GM12878 (cell line): ENCODE measurements around the gene SCYL3. TPM values are rescaled to one million over a fixed set of nuclear protein-coding genes. Genes with fewer than 3 reads are reported as not detected.

ENCODE experiments used
- ATAC-seq: fragments of 200-7000 bp; cut with Tn5 transposase; 3 replicates; pipeline ENCODE4 v1.9.1; 2020; ENCODE audit warnings: mild to moderate bottlenecking, moderate library complexity
- BruUV-seq: library from RNA; stranded (reverse); fragments of 400-500 nt; replicated peaks from 2 replicates; lab custom pipeline; 2021; lab: Mats Ljungman, UMichigan
- CTCF ChIA-PET: fragments of 300-600 bp; sonication (Branson Sonifier 250); formaldehyde crosslinking; extraction: SDS; loops from one replicate; lab custom pipeline; 2021; ENCODE audit warnings: inconsistent platforms; lab: Yijun Ruan, JAX
- POLR2A ChIA-PET: fragments of 350-600 bp; formaldehyde crosslinking; extraction: SDS; loops from one replicate; lab custom pipeline; 2021; ENCODE audit warnings: inconsistent platforms; lab: Charles Lee
- RAD21 ChIA-PET: fragments of 300-600 bp; sonication (Branson Sonifier 250); formaldehyde crosslinking; loops from one replicate; lab custom pipeline; 2023; ENCODE audit warnings: antibody characterized with exemption; ENCODE audit not compliant: unreplicated experiment; lab: Charles Lee
- SMC1A ChIA-PET: fragments of 300-600 bp; sonication (Branson Sonifier 250); formaldehyde crosslinking; loops from one replicate; lab custom pipeline; 2023; ENCODE audit not compliant: unreplicated experiment, uncharacterized antibody; lab: Charles Lee
- DNase-seq: peaks from one replicate; pipeline ENCODE4 v3.0.0-alpha.2; 2011; ENCODE audit warnings: low read depth, low spot score
- FAIRE-seq: peaks from 3 replicates; lab custom pipeline; 2011; peaks lifted over from hg19 to GRCh38; lab: Jason Lieb, UNC
- H2AFZ ChIP-seq: 2 replicates; pipeline ENCODE4 v1.6.0; 2011; ENCODE audit warnings: low read depth, low read length, control low read depth; ENCODE audit not compliant: control insufficient read depth
- H3K27ac ChIP-seq: 2 replicates; pipeline ENCODE4 v1.5.1; 2011; ENCODE audit warnings: control low read depth; ENCODE audit not compliant: control insufficient read depth, insufficient read depth
- H3K27me3 ChIP-seq, 2 experiments: replicated peaks in 1 of 2; 2 replicates each; pipeline versions ENCODE4 v1.6.0 to v1.6.1; 2011; ENCODE audit warnings: low read length in 1 of 2; ENCODE audit not compliant: control insufficient read depth in 2 of 2, insufficient read depth in 2 of 2
- H3K36me3 ChIP-seq, 2 experiments: 2 replicates each; pipeline ENCODE4 v1.5.1; 2011; ENCODE audit warnings: low read length in 1 of 2; ENCODE audit not compliant: control insufficient read depth in 2 of 2, insufficient read depth in 2 of 2
- H3K4me1 ChIP-seq: 2 replicates; pipeline ENCODE4 v1.6.1; 2011; ENCODE audit warnings: mild to moderate bottlenecking, low read length, moderate library complexity, mixed read lengths; ENCODE audit not compliant: control insufficient read depth, insufficient read depth
- H3K4me2 ChIP-seq: 2 replicates; pipeline ENCODE4 v1.6.0; 2011; ENCODE audit warnings: control low read depth; ENCODE audit not compliant: control insufficient read depth, insufficient read depth
- H3K4me3 ChIP-seq: fragments of 200-600 bp; sonication (generic); 2 replicates; pipeline ENCODE4 v1.5.1; 2016
- H3K79me2 ChIP-seq: 2 replicates; pipeline ENCODE4 v1.6.0; 2011; ENCODE audit warnings: low read length; ENCODE audit not compliant: control insufficient read depth, insufficient read depth
- H3K9ac ChIP-seq: 2 replicates; pipeline ENCODE4 v1.8.0; 2011; ENCODE audit warnings: low read length, control low read depth, mixed read lengths; ENCODE audit not compliant: control insufficient read depth, insufficient read depth
- H3K9me3 ChIP-seq: replicated peaks from 3 replicates; pipeline ENCODE4 v1.5.1; 2011; ENCODE audit warnings: mild to moderate bottlenecking, low read length; ENCODE audit not compliant: control insufficient read depth, insufficient read depth
- H4K20me1 ChIP-seq: 2 replicates; pipeline ENCODE4 v1.6.0; 2011; ENCODE audit not compliant: control insufficient read depth, insufficient read depth
- CHD4 ChIP-seq: fragments of 200-600 bp; sonication (generic); IDR thresholded peaks from 2 replicates; pipeline ENCODE4 v1.6.1; 2016; ENCODE audit warnings: mild to moderate bottlenecking
- HCFC1 ChIP-seq: fragments of 150-350 bp; IDR thresholded peaks from 2 replicates; pipeline ENCODE4 v1.6.1; 2014; ENCODE audit warnings: low read length
- HDAC2 ChIP-seq: fragments of 200-600 bp; sonication (generic); IDR thresholded peaks from 2 replicates; pipeline ENCODE4 v1.6.1; 2017
- MEF2A ChIP-seq: IDR thresholded peaks from 2 replicates; pipeline ENCODE4 v1.6.1; 2011; ENCODE audit warnings: low read depth, mild to moderate bottlenecking, low read length, moderate library complexity; ENCODE audit not compliant: insufficient read depth
- MEF2B ChIP-seq: fragments of 450-650 bp; IDR thresholded peaks from 2 replicates; pipeline ENCODE4 v1.6.1; 2018; ENCODE audit warnings: mild to moderate bottlenecking, moderate library complexity; ENCODE audit not compliant: partially characterized antibody, poor library complexity, severe bottlenecking
- MTA2 ChIP-seq: fragments of 450-650 bp; IDR thresholded peaks from 2 replicates; pipeline ENCODE4 v1.6.1; 2016; ENCODE audit warnings: low read depth, mild to moderate bottlenecking, moderate library complexity
- NFYA ChIP-seq: IDR thresholded peaks from 2 replicates; pipeline ENCODE4 v1.6.1; 2011; ENCODE audit warnings: low read depth, mild to moderate bottlenecking, low read length, improper control_type of control experiment, borderline replicate concordance
- NR2C1 ChIP-seq: fragments of 450-650 bp; IDR thresholded peaks from 2 replicates; pipeline ENCODE4 v1.6.1; 2017; ENCODE audit warnings: antibody characterized with exemption, mild to moderate bottlenecking, moderate library complexity
- NR2C2 ChIP-seq: IDR thresholded peaks from 2 replicates; pipeline ENCODE4 v1.6.1; 2011; ENCODE audit warnings: borderline replicate concordance, low read depth; ENCODE audit not compliant: control insufficient read depth, insufficient read length
- RAD21 ChIP-seq: IDR thresholded peaks from 2 replicates; pipeline ENCODE4 v1.6.1; 2011; ENCODE audit warnings: mild to moderate bottlenecking, low read depth, low read length, moderate library complexity; ENCODE audit not compliant: insufficient read depth
- RAD51 ChIP-seq: fragments of 450-650 bp; IDR thresholded peaks from 2 replicates; pipeline ENCODE4 v1.6.1; 2016; ENCODE audit warnings: moderate library complexity, mild to moderate bottlenecking, inconsistent platforms
- RFX5 ChIP-seq: IDR thresholded peaks from 2 replicates; pipeline ENCODE4 v1.6.1; 2011; ENCODE audit warnings: low read depth, low read length, improper control_type of control experiment
- RUNX3 ChIP-seq: IDR thresholded peaks from 2 replicates; pipeline ENCODE4 v1.6.1; 2012; ENCODE audit warnings: low read length, inconsistent platforms
- ZBED1 ChIP-seq: IDR thresholded peaks from 2 replicates; pipeline ENCODE4 v1.6.1; 2016; ENCODE audit warnings: borderline replicate concordance
- ZNF207 ChIP-seq: fragments of 450-650 bp; IDR thresholded peaks from 2 replicates; pipeline ENCODE4 v1.6.1; 2014; ENCODE audit warnings: antibody characterized with exemption, mild to moderate bottlenecking, borderline replicate concordance
- ZNF274 ChIP-seq: IDR thresholded peaks from one replicate; pipeline ENCODE4 v1.8.0; 2011; ENCODE audit not compliant: insufficient read length, insufficient read depth
- WGBS: methylation state at CpG from one replicate; pipeline ENCODE4 v1.1.6; 2016; ENCODE audit warnings: low lambda C conversion rate; ENCODE audit not compliant: insufficient replicate concordance, insufficient coverage; ENCODE audit errors: missing lambda C conversion rate; 5-methylcytosine and 5-hydroxymethylcytosine counted together
- in situ Hi-C: fragments of 300-500 bp; cut with MboI; formaldehyde crosslinking; loops from 9 replicates; pipeline ENCODE4 v1.14.3; 2018; ENCODE audit warnings: mixed read lengths
- intact Hi-C: fragments of 100-400 bp; cut with micrococcal nuclease; formaldehyde crosslinking; loops from one replicate; pipeline ENCODE4 v1.14.2; 2022; ENCODE audit not compliant: unreplicated experiment
- polyA plus RNA-seq, 11 experiments: library from polyadenylated mRNA; depleted of rRNA in 4 of 11; unstranded in 6 of 11; stranded (reverse) in 5 of 11; fragments of >200 nt; fragmentation: Nextera tagmentation in 4 of 11; fragmentation: Illumina TruSeq in 1 of 11; extraction: Ambion mirVana in 4 of 11; extraction: Trizol in 1 of 11; gene quantifications; 1 replicate in 1 of 11; 2 replicates in 10 of 11; pipeline versions ENCODE4 v1.2.1 to v1.2.3, GENCODE V29; 2011 to 2016; ENCODE audit warnings: inconsistent platforms in 2 of 11, missing spikeins in 2 of 11, low read depth in 1 of 11
- total RNA-seq, 4 experiments: library from RNA; depleted of rRNA in 3 of 4; stranded (reverse); fragments of >200 nt in 3 of 4; fragmentation: Illumina TruSeq in 1 of 4; extraction: Trizol in 1 of 4; gene quantifications; 2 replicates each; pipeline versions ENCODE4 v1.2.1 to v1.2.3, GENCODE V29; 2013 to 2021
- TF ChIP-seq, protein P1 (sequence below), 3 experiments: IDR thresholded peaks in 2 of 3; conservative IDR thresholded peaks in 1 of 3; 2 replicates each; pipeline ENCODE4 v1.5.1; 2011; ENCODE audit warnings: low read depth in 3 of 3, low read length in 3 of 3, mild to moderate bottlenecking in 3 of 3, control low read depth in 2 of 3, moderate library complexity in 2 of 3, inconsistent platforms in 1 of 3, mixed read lengths in 1 of 3; ENCODE audit not compliant: control insufficient read depth in 2 of 3, insufficient read depth in 1 of 3; ENCODE audit errors: extremely low read depth in 1 of 3

SCYL3 gene
- total and polyA plus RNA-seq, 10 of the 15 experiments (the other 5 are each of a cell fraction or from before 2014, with no cell fraction given), result 4.3 to 14.3 (median 10.3) TPM

DNA sequence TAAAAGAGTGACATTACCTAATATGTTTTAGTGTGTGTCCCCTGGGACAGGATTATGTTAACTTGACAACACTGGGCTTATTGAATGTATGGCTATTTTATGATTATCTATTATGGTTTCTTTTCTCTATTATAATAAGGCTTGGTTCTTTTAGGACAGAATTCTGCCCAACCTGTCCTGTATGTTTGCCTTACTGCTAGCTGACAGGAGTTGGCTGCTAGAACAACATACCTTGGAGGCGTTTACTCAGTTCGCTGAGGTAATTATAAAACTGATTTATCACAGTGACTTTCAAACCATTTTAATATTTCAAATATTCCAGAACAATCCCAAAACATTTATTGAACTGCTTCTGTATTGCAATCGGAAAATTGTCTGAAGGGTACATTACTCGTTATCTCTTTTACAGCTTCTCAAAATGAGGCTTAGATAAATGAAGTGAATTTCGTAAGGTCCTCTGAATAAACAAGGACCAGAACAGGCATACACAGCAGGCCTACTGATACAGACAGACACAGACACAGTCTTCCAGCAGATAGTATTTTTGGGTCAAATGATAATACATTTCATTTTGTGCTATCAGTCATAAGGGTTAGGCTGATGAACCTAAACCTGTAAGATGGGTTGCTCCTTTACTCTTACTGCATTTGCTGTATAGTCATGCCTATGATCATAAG lies 44.2 kb downstream of the SCYL3 start (continued):
- TF ChIP-seq RUNX3, result no peak
- TF ChIP-seq HCFC1, result no peak
- TF ChIP-seq HDAC2, result no peak
- no peak for TF ChIP-seq RFX5

GRCh38 chr1:169848456-169848855 lies 45.2 kb downstream of the SCYL3 start:
- peaks cover 7 to 44% of the 10 kb centered on the region in 2 experiments for H3K36me3 ChIP-seq
- TF ChIP-seq ZNF274 (no peak), RAD51 (no peak), MTA2 (no peak), RAD21 (no peak), MEF2B (no peak), MEF2A (no peak), CHD4 (no peak), NFYA (no peak), ZNF207 (no peak), ZBED1 (no peak), NR2C1 (no peak), NR2C2 (no peak)
- TF ChIP-seq, protein P1, sequence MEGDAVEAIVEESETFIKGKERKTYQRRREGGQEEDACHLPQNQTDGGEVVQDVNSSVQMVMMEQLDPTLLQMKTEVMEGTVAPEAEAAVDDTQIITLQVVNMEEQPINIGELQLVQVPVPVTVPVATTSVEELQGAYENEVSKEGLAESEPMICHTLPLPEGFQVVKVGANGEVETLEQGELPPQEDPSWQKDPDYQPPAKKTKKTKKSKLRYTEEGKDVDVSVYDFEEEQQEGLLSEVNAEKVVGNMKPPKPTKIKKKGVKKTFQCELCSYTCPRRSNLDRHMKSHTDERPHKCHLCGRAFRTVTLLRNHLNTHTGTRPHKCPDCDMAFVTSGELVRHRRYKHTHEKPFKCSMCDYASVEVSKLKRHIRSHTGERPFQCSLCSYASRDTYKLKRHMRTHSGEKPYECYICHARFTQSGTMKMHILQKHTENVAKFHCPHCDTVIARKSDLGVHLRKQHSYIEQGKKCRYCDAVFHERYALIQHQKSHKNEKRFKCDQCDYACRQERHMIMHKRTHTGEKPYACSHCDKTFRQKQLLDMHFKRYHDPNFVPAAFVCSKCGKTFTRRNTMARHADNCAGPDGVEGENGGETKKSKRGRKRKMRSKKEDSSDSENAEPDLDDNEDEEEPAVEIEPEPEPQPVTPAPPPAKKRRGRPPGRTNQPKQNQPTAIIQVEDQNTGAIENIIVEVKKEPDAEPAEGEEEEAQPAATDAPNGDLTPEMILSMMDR (IDR thresholded peaks at IDR 0.05 in 2 of 3, conservative IDR thresholded peaks at IDR 0.05 in 1 of 3; ENCODE audit: control insufficient read depth in 2 of 3, extremely low read depth in 1 of 3, insufficient read depth in 1 of 3, low read depth in 3 of 3, low read length in 3 of 3), result no peak

More at GRCh38 chr1:169848456-169848855, 45.2 kb downstream of the SCYL3 start:
- intact Hi-C loops, result no loop called here
- 100% methylated on average over 2 of the region's 2 CpGs for WGBS
- no peaks in the 10 kb centered on the region for H3K9me3 ChIP-seq
- ChIA-PET POLR2A (no interaction called here), SMC1A (interaction anchor here (1.0 kb wide), 1 partner anchor 24 kb away, joined by 4 read pairs; no protein-coding TSS in a partner anchor), CTCF (interaction anchor here (1.2 kb wide), 1 partner anchor 136 kb away, joined by 3 read pairs; no protein-coding TSS in a partner anchor), RAD21 (no interaction called here)
- DNase-seq (no peak), ATAC-seq (no peak), FAIRE-seq (no peak)
- H2AFZ ChIP-seq, result no peak overlapping the region
- H3K27me3 ChIP-seq, result no peaks in the 10 kb centered on the region
- no peak overlapping the region for H3K9ac ChIP-seq
- H3K4me1 ChIP-seq, result no peaks in the 10 kb centered on the region
- no peaks in the 10 kb centered on the region for H3K79me2 ChIP-seq
- in situ Hi-C loops, result no loop called here
- H3K27ac ChIP-seq, result no peak overlapping the region
- H3K4me3 ChIP-seq, result no peak overlapping the region
- H4K20me1 ChIP-seq, result no peaks in the 10 kb centered on the region
- BruUV-seq, result no TSS peak
- no peak overlapping the region for H3K4me2 ChIP-seq
